Trophoblast cell (in vitro differentiated cells and primary cell): ENCODE data around the gene SLC29A2.

ENCODE experiments used
- DNase-seq, 2 donors: peaks; one replicate each; pipeline ENCODE4 v3.0.0-alpha.2; 2016
- H2AFZ ChIP-seq: 2 replicates; pipeline ENCODE4 v1.6.1; 2013; ENCODE audit warnings: low read length, moderate library complexity, mild to moderate bottlenecking; ENCODE audit not compliant: insufficient read depth, poor library complexity
- H2AK5ac ChIP-seq: 2 replicates; pipeline ENCODE4 v1.6.1; 2013; ENCODE audit warnings: mild to moderate bottlenecking, low read length
- H2BK120ac ChIP-seq: 2 replicates; pipeline ENCODE4 v1.6.1; 2013; ENCODE audit warnings: low read length, mild to moderate bottlenecking, moderate library complexity; ENCODE audit not compliant: insufficient read depth, poor library complexity
- H2BK12ac ChIP-seq: 2 replicates; pipeline ENCODE4 v1.6.1; 2013; ENCODE audit warnings: mild to moderate bottlenecking, low read length, moderate library complexity
- H2BK5ac ChIP-seq: 2 replicates; pipeline ENCODE4 v1.6.1; 2013; ENCODE audit warnings: low read length, low read depth, moderate library complexity, mild to moderate bottlenecking; ENCODE audit not compliant: poor library complexity
- H3K14ac ChIP-seq: 2 replicates; pipeline ENCODE4 v1.6.1; 2013; ENCODE audit warnings: mild to moderate bottlenecking, low read length
- H3K18ac ChIP-seq: 2 replicates; pipeline ENCODE4 v1.6.1; 2013; ENCODE audit warnings: mild to moderate bottlenecking, low read length
- H3K23ac ChIP-seq: 2 replicates; pipeline ENCODE4 v1.6.1; 2013; ENCODE audit warnings: low read length
- H3K27ac ChIP-seq: 2 replicates; pipeline ENCODE4 v1.5.1; 2013; ENCODE audit warnings: low read depth, mild to moderate bottlenecking, inconsistent platforms, low read length, moderate library complexity
- H3K27me3 ChIP-seq: 2 replicates; pipeline ENCODE4 v1.6.1; 2013; ENCODE audit warnings: inconsistent platforms, mild to moderate bottlenecking, low read length, moderate library complexity; ENCODE audit not compliant: insufficient read depth
- H3K36me3 ChIP-seq, 2 experiments: 1 replicate in 1 of 2; 2 replicates in 1 of 2; pipeline ENCODE4 v1.6.1; 2013; ENCODE audit warnings: low read length in 2 of 2, mild to moderate bottlenecking in 2 of 2, moderate library complexity in 1 of 2; ENCODE audit not compliant: insufficient read depth in 2 of 2, control insufficient read depth in 1 of 2
- H3K4ac ChIP-seq: 2 replicates; pipeline ENCODE4 v1.6.1; 2013; ENCODE audit warnings: low read depth, mild to moderate bottlenecking, low read length, moderate library complexity
- H3K4me1 ChIP-seq, 2 experiments: 1 replicate in 1 of 2; 2 replicates in 1 of 2; pipeline ENCODE4 v1.6.1; 2013; ENCODE audit warnings: low read length in 2 of 2, mild to moderate bottlenecking in 2 of 2, moderate library complexity in 1 of 2; ENCODE audit not compliant: insufficient read depth in 2 of 2, control insufficient read depth in 1 of 2
- H3K4me2 ChIP-seq: 2 replicates; pipeline ENCODE4 v1.6.1; 2013; ENCODE audit warnings: inconsistent platforms, mild to moderate bottlenecking, low read length, moderate library complexity
- H3K4me3 ChIP-seq: 2 replicates; pipeline ENCODE4 v1.5.1; 2013; ENCODE audit warnings: mild to moderate bottlenecking, low read depth, low read length, inconsistent platforms
- H3K79me1 ChIP-seq: one replicate; pipeline ENCODE4 v1.6.1; 2013; ENCODE audit warnings: low read length
- H3K79me2 ChIP-seq: 2 replicates; pipeline ENCODE4 v1.6.1; 2013; ENCODE audit warnings: low read length, mild to moderate bottlenecking; ENCODE audit not compliant: control insufficient read depth, insufficient read depth, poor library complexity
- H3K9ac ChIP-seq: 2 replicates; pipeline ENCODE4 v1.6.1; 2013; ENCODE audit warnings: mild to moderate bottlenecking, low read length
- H3K9me3 ChIP-seq: 2 replicates; pipeline ENCODE4 v1.6.1; 2013; ENCODE audit warnings: low read depth, mild to moderate bottlenecking, control low read depth, inconsistent platforms, low read length; ENCODE audit not compliant: insufficient read depth
- H4K12ac ChIP-seq: 2 replicates; pipeline ENCODE4 v1.6.1; 2013; ENCODE audit warnings: low read depth, mild to moderate bottlenecking, low read length, moderate library complexity
- H4K8ac ChIP-seq: 2 replicates; pipeline ENCODE4 v1.6.1; 2013; ENCODE audit warnings: low read depth, mild to moderate bottlenecking, low read length, moderate library complexity
- H4K91ac ChIP-seq: one replicate; pipeline ENCODE4 v1.6.1; 2013; ENCODE audit warnings: low read depth, mild to moderate bottlenecking, low read length, moderate library complexity
- WGBS: extraction: QIAGEN DNeasy Blood & Tissue Kit; methylation state at CpG from one replicate; pipeline ENCODE4 v1.1.7; 2013; ENCODE audit warnings: missing lambda C conversion rate; ENCODE audit not compliant: insufficient read length, insufficient coverage; ENCODE audit errors: extremely low coverage; 5-methylcytosine and 5-hydroxymethylcytosine counted together

SLC29A2 gene

GRCh38 chr11:66327171-66328030 lies 44.2 kb downstream of the SLC29A2 start:
- Histone ChIP-seq H3K9ac (no peak overlapping the region), H3K79me2 (peaks cover 2% of the 10 kb centered on the region), H3K4me3 (no peak overlapping the region), H3K14ac (peak overlapping the region; percentile 29), H2BK120ac (peak overlapping the region; percentile 65), H3K4me1 (peaks cover 43 to 49% of the 10 kb centered on the region in 2 experiments), H3K27ac (peak overlapping the region; percentile 54), H2BK5ac (peak overlapping the region; percentile 1), H3K4me2 (no peak overlapping the region), H3K18ac (peak overlapping the region; percentile 63), H2AFZ (no peak overlapping the region), H3K4ac (peak overlapping the region; percentile 61), H4K91ac (peak overlapping the region; percentile 92), H3K36me3 (peaks cover 0 to 3% of the 10 kb centered on the region in 2 experiments), H4K12ac (no peak overlapping the region), H4K8ac (peak overlapping the region; percentile 37), H3K79me1 (peaks cover 23% of the 10 kb centered on the region), H2AK5ac (peak overlapping the region; percentile 55), H3K23ac (no peak overlapping the region), H2BK12ac (peak overlapping the region; percentile 58), H3K27me3 (no peaks in the 10 kb centered on the region), H3K9me3 (peaks cover 4% of the 10 kb centered on the region)
- whole genome bisulfite sequencing, result no CpG with 5 or more reads among the region's 10 CpGs
- DNase-seq, result no peak

GRCh38 chr11:66326261-66327111 lies 45.1 kb downstream of the SLC29A2 start:
- Histone ChIP-seq H3K9me3 (peaks cover 4% of the 10 kb centered on the region), H3K79me1 (peaks cover 23% of the 10 kb centered on the region), H3K23ac (no peak overlapping the region), H3K4me3 (no peak overlapping the region), H4K91ac (peak overlapping the region; percentile 92), H3K79me2 (peaks cover 2% of the 10 kb centered on the region), H3K14ac (peak overlapping the region; percentile 47), H3K4ac (peak overlapping the region; percentile 41), H3K18ac (peak overlapping the region; percentile 42), H3K36me3 (no peaks in the 10 kb centered on the region), H2BK12ac (peak overlapping the region; percentile 53), H3K4me2 (no peak overlapping the region), H2AK5ac (peak overlapping the region; percentile 83), H3K9ac (no peak overlapping the region), H4K8ac (peak overlapping the region; percentile 55), H3K27me3 (no peaks in the 10 kb centered on the region), H4K12ac (no peak overlapping the region), H3K4me1 (peaks cover 43 to 49% of the 10 kb centered on the region in 2 experiments), H2BK5ac (peak overlapping the region; percentile 18), H3K27ac (peak overlapping the region; percentile 54), H2BK120ac (peak overlapping the region; percentile 75), H2AFZ (no peak overlapping the region)
- no peak for DNase-seq
- no CpG with 5 or more reads among the region's 21 CpGs for WGBS

DNA sequence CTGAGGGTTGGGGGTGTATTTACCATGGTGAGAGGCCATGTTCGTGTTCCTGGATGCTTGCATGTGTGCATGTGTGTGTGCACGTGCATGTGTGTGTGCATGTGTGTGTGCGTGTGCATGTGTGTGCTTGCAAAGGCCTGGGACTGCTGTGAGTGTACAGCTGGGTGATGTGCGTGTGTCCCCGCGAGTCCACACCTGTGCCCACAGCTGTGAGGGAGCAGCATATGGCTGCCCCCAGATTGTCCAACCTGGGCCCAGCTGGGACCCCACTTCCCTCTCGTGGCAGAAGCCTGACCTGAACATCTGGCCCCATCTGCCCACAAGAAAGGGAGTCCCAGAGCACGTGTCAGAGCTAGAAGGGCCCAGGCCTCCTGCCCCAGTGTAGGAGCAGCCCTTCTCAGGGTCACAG lies 46.3 kb downstream of the SLC29A2 start:
- Histone ChIP-seq H4K8ac (peak overlapping the region; percentile 34), H3K9me3 (peaks cover 4% of the 10 kb centered on the region), H3K79me2 (peaks cover 2% of the 10 kb centered on the region), H3K9ac (no peak overlapping the region), H3K23ac (no peak overlapping the region), H3K79me1 (peaks cover 23% of the 10 kb centered on the region), H2BK12ac (peak overlapping the region; percentile 73), H3K4me2 (no peak overlapping the region), H4K91ac (peak overlapping the region; percentile 83), H3K27ac (no peak overlapping the region), H3K4me3 (no peak overlapping the region), H2BK5ac (no peak overlapping the region), H3K14ac (peak overlapping the region; percentile 34), H2BK120ac (peak overlapping the region; percentile 40), H3K18ac (peak overlapping the region; percentile 36), H3K4ac (no peak overlapping the region), H4K12ac (no peak overlapping the region), H3K27me3 (no peaks in the 10 kb centered on the region), H3K4me1 (peaks cover 43 to 49% of the 10 kb centered on the region in 2 experiments), H2AFZ (no peak overlapping the region), H2AK5ac (peak overlapping the region; percentile 2), H3K36me3 (no peaks in the 10 kb centered on the region)
- WGBS, result no CpG with 5 or more reads among the region's 8 CpGs
- no peak for DNase-seq

DNA sequence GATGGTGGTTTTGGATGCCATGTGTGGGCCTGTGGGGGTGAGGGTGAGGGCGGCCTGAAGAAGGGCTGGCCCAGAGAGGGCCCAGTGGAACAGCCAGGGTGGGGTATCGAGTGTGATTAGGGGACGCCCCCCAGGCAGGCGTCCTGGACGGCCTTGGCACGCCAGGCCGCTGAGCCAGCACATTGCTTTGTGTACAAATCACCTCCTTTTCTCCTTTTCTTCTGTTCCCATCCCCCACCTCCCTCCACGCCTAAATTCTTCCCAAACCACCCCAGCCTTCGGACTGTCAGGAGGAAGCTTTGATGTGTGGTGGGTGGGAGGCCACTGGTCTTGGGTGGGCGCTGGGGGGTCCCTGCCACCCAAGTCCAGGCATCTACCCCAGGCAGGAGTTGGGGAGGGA lies 46.9 kb downstream of the SLC29A2 start:
- WGBS, result no CpG with 5 or more reads among the region's 10 CpGs
- H3K4me3 ChIP-seq, result no peak overlapping the region

More for the DNA sequence above, 46.9 kb downstream of the SLC29A2 start:
- no peak overlapping the region for H3K4me2 ChIP-seq
- peak overlapping the region; percentile 40 for H2AK5ac ChIP-seq
- H3K4ac ChIP-seq, result peak overlapping the region; percentile 1
- DNase-seq, result no peak
- no peaks in the 10 kb centered on the region for H3K36me3 ChIP-seq
- no peak overlapping the region for H4K12ac ChIP-seq
- peaks cover 4% of the 10 kb centered on the region for H3K9me3 ChIP-seq
- no peak overlapping the region for H2AFZ ChIP-seq
- no peaks in the 10 kb centered on the region for H3K27me3 ChIP-seq
- peak overlapping the region; percentile 19 for H2BK5ac ChIP-seq
- peak overlapping the region; percentile 47 for H3K14ac ChIP-seq
- H4K91ac ChIP-seq, result peak overlapping the region; percentile 83
- peak overlapping the region; percentile 36 for H3K18ac ChIP-seq
- H3K27ac ChIP-seq, result no peak overlapping the region
- H2BK120ac ChIP-seq, result peak overlapping the region; percentile 36
- peaks cover 2% of the 10 kb centered on the region for H3K79me2 ChIP-seq
- no peak overlapping the region for H3K9ac ChIP-seq
- H3K23ac ChIP-seq, result no peak overlapping the region
- H3K4me1 ChIP-seq, result peaks cover 43 to 49% of the 10 kb centered on the region in 2 experiments
- H3K79me1 ChIP-seq, result peaks cover 23% of the 10 kb centered on the region
- H4K8ac ChIP-seq, result peak overlapping the region; percentile 34
- peak overlapping the region; percentile 66 for H2BK12ac ChIP-seq
